ENCODE measurements around the gene INTS1.

DNA sequence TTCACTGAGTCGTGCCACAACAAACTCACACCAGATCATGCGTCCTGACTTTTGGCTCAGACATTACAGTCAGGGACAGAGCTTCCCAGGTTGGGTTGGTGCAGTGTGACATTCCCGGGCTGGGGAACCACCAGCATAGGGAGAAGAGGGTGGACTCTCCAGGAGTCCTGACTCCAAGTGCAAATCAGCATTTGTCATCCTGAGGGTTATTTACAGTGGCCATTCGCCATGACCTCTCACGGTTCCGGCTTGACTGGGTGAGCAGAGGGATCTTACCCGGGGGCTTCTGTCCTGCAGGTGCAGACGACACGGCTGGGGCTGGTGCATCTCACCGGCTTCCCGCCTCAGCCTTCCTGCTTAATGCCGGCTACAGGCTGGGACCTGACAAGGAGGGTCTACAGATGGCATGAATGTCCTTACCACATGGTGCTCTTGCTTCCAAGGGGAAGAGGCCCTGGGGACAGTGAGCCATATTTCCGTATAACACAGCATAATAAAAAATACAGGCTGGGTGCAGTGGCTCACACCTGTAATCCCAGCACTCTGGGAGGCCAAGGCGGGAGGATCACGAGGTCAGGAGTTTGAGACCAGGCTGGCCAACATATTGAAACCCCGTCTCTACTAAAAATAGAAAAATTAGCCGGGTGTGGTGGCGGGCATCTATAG lies 12.5 kb upstream of the INTS1 start:
- TF ChIP-seq, protein P1, sequence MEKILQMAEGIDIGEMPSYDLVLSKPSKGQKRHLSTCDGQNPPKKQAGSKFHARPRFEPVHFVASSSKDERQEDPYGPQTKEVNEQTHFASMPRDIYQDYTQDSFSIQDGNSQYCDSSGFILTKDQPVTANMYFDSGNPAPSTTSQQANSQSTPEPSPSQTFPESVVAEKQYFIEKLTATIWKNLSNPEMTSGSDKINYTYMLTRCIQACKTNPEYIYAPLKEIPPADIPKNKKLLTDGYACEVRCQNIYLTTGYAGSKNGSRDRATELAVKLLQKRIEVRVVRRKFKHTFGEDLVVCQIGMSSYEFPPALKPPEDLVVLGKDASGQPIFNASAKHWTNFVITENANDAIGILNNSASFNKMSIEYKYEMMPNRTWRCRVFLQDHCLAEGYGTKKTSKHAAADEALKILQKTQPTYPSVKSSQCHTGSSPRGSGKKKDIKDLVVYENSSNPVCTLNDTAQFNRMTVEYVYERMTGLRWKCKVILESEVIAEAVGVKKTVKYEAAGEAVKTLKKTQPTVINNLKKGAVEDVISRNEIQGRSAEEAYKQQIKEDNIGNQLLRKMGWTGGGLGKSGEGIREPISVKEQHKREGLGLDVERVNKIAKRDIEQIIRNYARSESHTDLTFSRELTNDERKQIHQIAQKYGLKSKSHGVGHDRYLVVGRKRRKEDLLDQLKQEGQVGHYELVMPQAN (conservative IDR thresholded peaks at IDR 0.05) = no peak
- TF ChIP-seq TAF1 (IDR thresholded peaks at IDR 0.05; ENCODE audit: borderline replicate concordance, low read depth, low read length) = no peak
- TF ChIP-seq RUNX3 (IDR thresholded peaks at IDR 0.05; ENCODE audit: low read length) = no peak
- TF ChIP-seq, protein P2, sequence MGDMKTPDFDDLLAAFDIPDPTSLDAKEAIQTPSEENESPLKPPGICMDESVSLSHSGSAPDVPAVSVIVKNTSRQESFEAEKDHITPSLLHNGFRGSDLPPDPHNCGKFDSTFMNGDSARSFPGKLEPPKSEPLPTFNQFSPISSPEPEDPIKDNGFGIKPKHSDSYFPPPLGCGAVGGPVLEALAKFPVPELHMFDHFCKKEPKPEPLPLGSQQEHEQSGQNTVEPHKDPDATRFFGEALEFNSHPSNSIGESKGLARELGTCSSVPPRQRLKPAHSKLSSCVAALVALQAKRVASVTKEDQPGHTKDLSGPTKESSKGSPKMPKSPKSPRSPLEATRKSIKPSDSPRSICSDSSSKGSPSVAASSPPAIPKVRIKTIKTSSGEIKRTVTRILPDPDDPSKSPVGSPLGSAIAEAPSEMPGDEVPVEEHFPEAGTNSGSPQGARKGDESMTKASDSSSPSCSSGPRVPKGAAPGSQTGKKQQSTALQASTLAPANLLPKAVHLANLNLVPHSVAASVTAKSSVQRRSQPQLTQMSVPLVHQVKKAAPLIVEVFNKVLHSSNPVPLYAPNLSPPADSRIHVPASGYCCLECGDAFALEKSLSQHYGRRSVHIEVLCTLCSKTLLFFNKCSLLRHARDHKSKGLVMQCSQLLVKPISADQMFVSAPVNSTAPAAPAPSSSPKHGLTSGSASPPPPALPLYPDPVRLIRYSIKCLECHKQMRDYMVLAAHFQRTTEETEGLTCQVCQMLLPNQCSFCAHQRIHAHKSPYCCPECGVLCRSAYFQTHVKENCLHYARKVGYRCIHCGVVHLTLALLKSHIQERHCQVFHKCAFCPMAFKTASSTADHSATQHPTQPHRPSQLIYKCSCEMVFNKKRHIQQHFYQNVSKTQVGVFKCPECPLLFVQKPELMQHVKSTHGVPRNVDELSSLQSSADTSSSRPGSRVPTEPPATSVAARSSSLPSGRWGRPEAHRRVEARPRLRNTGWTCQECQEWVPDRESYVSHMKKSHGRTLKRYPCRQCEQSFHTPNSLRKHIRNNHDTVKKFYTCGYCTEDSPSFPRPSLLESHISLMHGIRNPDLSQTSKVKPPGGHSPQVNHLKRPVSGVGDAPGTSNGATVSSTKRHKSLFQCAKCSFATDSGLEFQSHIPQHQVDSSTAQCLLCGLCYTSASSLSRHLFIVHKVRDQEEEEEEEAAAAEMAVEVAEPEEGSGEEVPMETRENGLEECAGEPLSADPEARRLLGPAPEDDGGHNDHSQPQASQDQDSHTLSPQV (IDR thresholded peaks at IDR 0.05) = no peak
- TF ChIP-seq, protein P3, sequence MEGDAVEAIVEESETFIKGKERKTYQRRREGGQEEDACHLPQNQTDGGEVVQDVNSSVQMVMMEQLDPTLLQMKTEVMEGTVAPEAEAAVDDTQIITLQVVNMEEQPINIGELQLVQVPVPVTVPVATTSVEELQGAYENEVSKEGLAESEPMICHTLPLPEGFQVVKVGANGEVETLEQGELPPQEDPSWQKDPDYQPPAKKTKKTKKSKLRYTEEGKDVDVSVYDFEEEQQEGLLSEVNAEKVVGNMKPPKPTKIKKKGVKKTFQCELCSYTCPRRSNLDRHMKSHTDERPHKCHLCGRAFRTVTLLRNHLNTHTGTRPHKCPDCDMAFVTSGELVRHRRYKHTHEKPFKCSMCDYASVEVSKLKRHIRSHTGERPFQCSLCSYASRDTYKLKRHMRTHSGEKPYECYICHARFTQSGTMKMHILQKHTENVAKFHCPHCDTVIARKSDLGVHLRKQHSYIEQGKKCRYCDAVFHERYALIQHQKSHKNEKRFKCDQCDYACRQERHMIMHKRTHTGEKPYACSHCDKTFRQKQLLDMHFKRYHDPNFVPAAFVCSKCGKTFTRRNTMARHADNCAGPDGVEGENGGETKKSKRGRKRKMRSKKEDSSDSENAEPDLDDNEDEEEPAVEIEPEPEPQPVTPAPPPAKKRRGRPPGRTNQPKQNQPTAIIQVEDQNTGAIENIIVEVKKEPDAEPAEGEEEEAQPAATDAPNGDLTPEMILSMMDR (IDR thresholded peaks at IDR 0.05 in 2 of 3, conservative IDR thresholded peaks at IDR 0.05 in 1 of 3; ENCODE audit: control insufficient read depth in 2 of 3, extremely low read depth in 1 of 3, insufficient read depth in 1 of 3, low read depth in 3 of 3, low read length in 3 of 3) = no peak
- TF ChIP-seq SIN3A (IDR thresholded peaks at IDR 0.05; ENCODE audit: low read depth, low read length) = no peak
- TF ChIP-seq, protein P4, sequence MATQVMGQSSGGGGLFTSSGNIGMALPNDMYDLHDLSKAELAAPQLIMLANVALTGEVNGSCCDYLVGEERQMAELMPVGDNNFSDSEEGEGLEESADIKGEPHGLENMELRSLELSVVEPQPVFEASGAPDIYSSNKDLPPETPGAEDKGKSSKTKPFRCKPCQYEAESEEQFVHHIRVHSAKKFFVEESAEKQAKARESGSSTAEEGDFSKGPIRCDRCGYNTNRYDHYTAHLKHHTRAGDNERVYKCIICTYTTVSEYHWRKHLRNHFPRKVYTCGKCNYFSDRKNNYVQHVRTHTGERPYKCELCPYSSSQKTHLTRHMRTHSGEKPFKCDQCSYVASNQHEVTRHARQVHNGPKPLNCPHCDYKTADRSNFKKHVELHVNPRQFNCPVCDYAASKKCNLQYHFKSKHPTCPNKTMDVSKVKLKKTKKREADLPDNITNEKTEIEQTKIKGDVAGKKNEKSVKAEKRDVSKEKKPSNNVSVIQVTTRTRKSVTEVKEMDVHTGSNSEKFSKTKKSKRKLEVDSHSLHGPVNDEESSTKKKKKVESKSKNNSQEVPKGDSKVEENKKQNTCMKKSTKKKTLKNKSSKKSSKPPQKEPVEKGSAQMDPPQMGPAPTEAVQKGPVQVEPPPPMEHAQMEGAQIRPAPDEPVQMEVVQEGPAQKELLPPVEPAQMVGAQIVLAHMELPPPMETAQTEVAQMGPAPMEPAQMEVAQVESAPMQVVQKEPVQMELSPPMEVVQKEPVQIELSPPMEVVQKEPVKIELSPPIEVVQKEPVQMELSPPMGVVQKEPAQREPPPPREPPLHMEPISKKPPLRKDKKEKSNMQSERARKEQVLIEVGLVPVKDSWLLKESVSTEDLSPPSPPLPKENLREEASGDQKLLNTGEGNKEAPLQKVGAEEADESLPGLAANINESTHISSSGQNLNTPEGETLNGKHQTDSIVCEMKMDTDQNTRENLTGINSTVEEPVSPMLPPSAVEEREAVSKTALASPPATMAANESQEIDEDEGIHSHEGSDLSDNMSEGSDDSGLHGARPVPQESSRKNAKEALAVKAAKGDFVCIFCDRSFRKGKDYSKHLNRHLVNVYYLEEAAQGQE (IDR thresholded peaks at IDR 0.05; ENCODE audit: low read depth, low read length) = no peak

Measured in GM12878 (cell line).